Loucy (cell line): Measurements from ENCODE around the gene COL5A1.

Source experiments
- EZH2phosphoT487 ChIP-seq: fragments of 200-600 bp; IDR thresholded peaks from 2 replicates; pipeline ENCODE4 v1.6.1; 2018; ENCODE audit warnings: antibody characterized with exemption, mild to moderate bottlenecking, moderate library complexity, borderline replicate concordance
- TF ChIP-seq, protein P1 (sequence below): fragments of 200-600 bp; sonication (generic); conservative IDR thresholded peaks from 2 replicates; pipeline ENCODE4 v1.5.1; 2014; ENCODE audit warnings: mild to moderate bottlenecking, antibody characterized with exemption, low read length

DNA sequence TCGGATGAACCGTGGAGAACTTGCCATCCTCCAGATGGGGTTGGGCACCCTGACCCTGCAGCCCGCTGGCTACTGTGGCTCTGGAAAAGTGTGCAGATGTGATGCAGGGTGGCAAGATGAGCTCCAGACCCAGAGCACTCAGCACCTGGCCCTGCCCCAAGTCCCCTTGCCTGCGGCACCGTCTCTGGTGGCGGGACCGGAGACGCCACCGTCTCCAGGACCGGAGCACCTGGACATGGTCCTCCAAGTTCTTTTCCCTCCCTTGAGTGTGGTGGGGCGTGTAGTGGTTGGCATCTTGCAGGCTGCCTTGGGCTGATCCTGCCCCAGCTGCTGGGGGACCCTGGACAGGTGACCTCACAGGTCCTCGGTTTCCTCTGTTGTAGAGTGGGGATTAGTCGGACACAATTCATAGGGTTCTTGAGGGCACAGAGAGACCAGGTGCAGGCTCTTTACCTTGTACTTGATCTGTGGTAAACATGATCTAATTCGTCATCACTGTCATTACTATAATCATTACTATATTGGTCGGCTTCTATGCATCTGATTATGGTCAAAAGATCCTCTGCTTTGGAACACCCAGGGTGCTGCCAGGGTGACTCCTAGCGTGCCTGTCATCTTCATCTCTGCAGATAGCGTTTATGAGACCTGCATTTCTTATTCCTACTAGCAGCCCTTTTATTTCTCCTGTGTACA is 83.5 kb downstream of the COL5A1 start:
- TF ChIP-seq, protein P1, sequence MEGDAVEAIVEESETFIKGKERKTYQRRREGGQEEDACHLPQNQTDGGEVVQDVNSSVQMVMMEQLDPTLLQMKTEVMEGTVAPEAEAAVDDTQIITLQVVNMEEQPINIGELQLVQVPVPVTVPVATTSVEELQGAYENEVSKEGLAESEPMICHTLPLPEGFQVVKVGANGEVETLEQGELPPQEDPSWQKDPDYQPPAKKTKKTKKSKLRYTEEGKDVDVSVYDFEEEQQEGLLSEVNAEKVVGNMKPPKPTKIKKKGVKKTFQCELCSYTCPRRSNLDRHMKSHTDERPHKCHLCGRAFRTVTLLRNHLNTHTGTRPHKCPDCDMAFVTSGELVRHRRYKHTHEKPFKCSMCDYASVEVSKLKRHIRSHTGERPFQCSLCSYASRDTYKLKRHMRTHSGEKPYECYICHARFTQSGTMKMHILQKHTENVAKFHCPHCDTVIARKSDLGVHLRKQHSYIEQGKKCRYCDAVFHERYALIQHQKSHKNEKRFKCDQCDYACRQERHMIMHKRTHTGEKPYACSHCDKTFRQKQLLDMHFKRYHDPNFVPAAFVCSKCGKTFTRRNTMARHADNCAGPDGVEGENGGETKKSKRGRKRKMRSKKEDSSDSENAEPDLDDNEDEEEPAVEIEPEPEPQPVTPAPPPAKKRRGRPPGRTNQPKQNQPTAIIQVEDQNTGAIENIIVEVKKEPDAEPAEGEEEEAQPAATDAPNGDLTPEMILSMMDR: no peak
- no peak for TF ChIP-seq EZH2phosphoT487
